ENCODE results near the gene SMCO2. TPM values are rescaled to one million over a fixed set of nuclear protein-coding genes. Genes with fewer than 3 reads are reported as not detected.
A peak's percentile ranks its signal among the peaks of the same experiment; 100 is the strongest.

The SMCO2 gene
- total RNA-seq, 2 experiments from 2014 or later, result not detected

GRCh38 chr12:27524494-27524835 is 77.9 kb downstream of the SMCO2 start:
- H3K9me2 ChIP-seq (ENCODE audit: insufficient read depth, low read length), result no peaks in the 10 kb centered on the region
- H3K4me1 ChIP-seq (ENCODE audit: insufficient read depth, low read length, poor library complexity, severe bottlenecking), result peaks cover 18% of the 10 kb centered on the region
- no peaks in the 10 kb centered on the region for H3K36me3 ChIP-seq (ENCODE audit: insufficient read depth, low read length)
- no peak overlapping the region for H3K27ac ChIP-seq (ENCODE audit: low read depth, low read length, poor library complexity, severe bottlenecking)
- H3K4me2 ChIP-seq (ENCODE audit: low read length), result peak overlapping the region; percentile 82
- H4K20me1 ChIP-seq (ENCODE audit: insufficient read depth, low read length), result no peaks in the 10 kb centered on the region
- POLR2A ChIA-PET, result interaction anchor here (0.6 to 2.1 kb wide), 7 partner anchors 8 to 731 kb away, joined by 3 to 12 read pairs (median 4); no protein-coding TSS in a partner anchor
- TF ChIP-seq CTCF (conservative IDR thresholded peaks at IDR 0.05; ENCODE audit: low read length) (no peak), EZH2phosphoT487 (IDR thresholded peaks at IDR 0.05; ENCODE audit: borderline replicate concordance, low read depth, low read length) (no peak)
- no peak for DNase-seq (ENCODE audit: low spot score)
- intact Hi-C loops (cut with micrococcal nuclease; ENCODE audit: unreplicated experiment), result loop anchor here (2.0 to 5.0 kb wide), 2 partner anchors 128 to 178 kb away; no protein-coding TSS in a partner anchor
- H3K9me3 ChIP-seq (ENCODE audit: low read length), result no peaks in the 10 kb centered on the region
- H3K4me3 ChIP-seq (ENCODE audit: low read depth, low read length, poor library complexity, severe bottlenecking), result peak overlapping the region; percentile 88
- CTCF ChIA-PET (ENCODE audit: unreplicated experiment), result no interaction called here
- H3K79me2 ChIP-seq (ENCODE audit: insufficient read depth, low read depth, low read length), result peaks cover 8% of the 10 kb centered on the region; the same call in 1 of the 2 replicates
- peak overlapping the region; percentile 97 for H2AFZ ChIP-seq (ENCODE audit: low read length)
- BruUV-seq (replicated peaks), result no TSS peak

- Histone ChIP-seq H3K36me3 (ENCODE audit: insufficient read depth, low read length) (no peaks in the 10 kb centered on the region), H3K4me3 (ENCODE audit: low read depth, low read length, poor library complexity, severe bottlenecking) (peak overlapping the region; percentile 88), H3K9me2 (ENCODE audit: insufficient read depth, low read length) (no peaks in the 10 kb centered on the region), H4K20me1 (ENCODE audit: insufficient read depth, low read length) (no peaks in the 10 kb centered on the region), H3K27ac (ENCODE audit: low read depth, low read length, poor library complexity, severe bottlenecking) (no peak overlapping the region), H3K79me2 (ENCODE audit: insufficient read depth, low read depth, low read length) (peaks cover 8% of the 10 kb centered on the region; the same call in 1 of the 2 replicates), H2AFZ (ENCODE audit: low read length) (peak overlapping the region; percentile 97), H3K4me2 (ENCODE audit: low read length) (peak overlapping the region; percentile 82), H3K9me3 (ENCODE audit: low read length) (no peaks in the 10 kb centered on the region), H3K4me1 (ENCODE audit: insufficient read depth, low read length, poor library complexity, severe bottlenecking) (peaks cover 21% of the 10 kb centered on the region)
- POLR2A ChIA-PET, result interaction anchor here (0.6 to 0.9 kb wide), 2 partner anchors 11 to 1688 kb away, joined by 4 to 6 read pairs; no protein-coding TSS in a partner anchor
- DNase-seq (ENCODE audit: low spot score), result no peak
- CTCF ChIA-PET (ENCODE audit: unreplicated experiment), result no interaction called here
- TF ChIP-seq CTCF (conservative IDR thresholded peaks at IDR 0.05; ENCODE audit: low read length) (peak; percentile 42; the same call in 1 of the 2 replicates), EZH2phosphoT487 (IDR thresholded peaks at IDR 0.05; ENCODE audit: borderline replicate concordance, low read depth, low read length) (no peak)
- intact Hi-C loops (cut with micrococcal nuclease; ENCODE audit: unreplicated experiment), result loop anchor here (2.0 to 5.0 kb wide), 2 partner anchors 128 to 177 kb away; no protein-coding TSS in a partner anchor
- BruUV-seq (replicated peaks), result TSS peak; percentile 58
Observed at GRCh38 chr12:27524839-27525753, 78.6 kb downstream of the SMCO2 start.

GRCh38 chr12:27527512-27527911 is 81.0 kb downstream of the SMCO2 start:
- Histone ChIP-seq H3K9me3 (ENCODE audit: low read length) (no peaks in the 10 kb centered on the region), H3K9me2 (ENCODE audit: insufficient read depth, low read length) (no peaks in the 10 kb centered on the region), H2AFZ (ENCODE audit: low read length) (no peak overlapping the region), H4K20me1 (ENCODE audit: insufficient read depth, low read length) (no peaks in the 10 kb centered on the region), H3K36me3 (ENCODE audit: insufficient read depth, low read length) (no peaks in the 10 kb centered on the region), H3K27ac (ENCODE audit: low read depth, low read length, poor library complexity, severe bottlenecking) (no peak overlapping the region), H3K4me1 (ENCODE audit: insufficient read depth, low read length, poor library complexity, severe bottlenecking) (peaks cover 31% of the 10 kb centered on the region), H3K4me3 (ENCODE audit: low read depth, low read length, poor library complexity, severe bottlenecking) (no peak overlapping the region), H3K79me2 (ENCODE audit: insufficient read depth, low read depth, low read length) (peaks cover 8% of the 10 kb centered on the region; the same call in 1 of the 2 replicates), H3K4me2 (ENCODE audit: low read length) (no peak overlapping the region)
- POLR2A ChIA-PET, result no interaction called here
- no peak for DNase-seq (ENCODE audit: low spot score)
- TF ChIP-seq EZH2phosphoT487 (IDR thresholded peaks at IDR 0.05; ENCODE audit: borderline replicate concordance, low read depth, low read length) (no peak), CTCF (conservative IDR thresholded peaks at IDR 0.05; ENCODE audit: low read length) (no peak)
- no TSS peak for BruUV-seq (replicated peaks)
- CTCF ChIA-PET (ENCODE audit: unreplicated experiment), result no interaction called here
- intact Hi-C loops (cut with micrococcal nuclease; ENCODE audit: unreplicated experiment), result no loop called here
